Activated CD4-positive, alpha-beta memory T cell treated with anti-CD3 and anti-CD28 coated beads for 36 hours (primary cell): ENCODE data around the gene NKAIN4. TPM values are rescaled to one million over a fixed set of nuclear protein-coding genes. Genes with fewer than 3 reads are reported as not detected.

ENCODE experiments used
- CTCF ChIA-PET: fragments of 350-600 bp; sonication (Branson Sonifier 250); formaldehyde crosslinking; loops from one replicate; lab custom pipeline; 2021; ENCODE audit warnings: antibody characterized with exemption, inconsistent platforms; lab: Charles Lee
- POLR2A ChIA-PET: fragments of 350-600 bp; sonication (Branson Sonifier 250); formaldehyde crosslinking; loops from one replicate; lab custom pipeline; 2021; ENCODE audit warnings: antibody characterized with exemption; lab: Charles Lee
- DNase-seq: peaks from one replicate; pipeline ENCODE4 v3.0.0-alpha.2; 2020
- H3K27ac Mint-ChIP-seq: one replicate; pipeline ENCODE4 v1.8.0; 2021; ENCODE audit warnings: mixed read lengths
- H3K27me3 Mint-ChIP-seq: one replicate; pipeline ENCODE4 v1.8.0; 2021; ENCODE audit warnings: mixed read lengths
- H3K36me3 Mint-ChIP-seq: one replicate; pipeline ENCODE4 v1.8.0; 2021; ENCODE audit warnings: mixed read lengths
- H3K4me1 Mint-ChIP-seq: one replicate; pipeline ENCODE4 v1.8.0; 2021; ENCODE audit warnings: low read depth, mixed read lengths
- H3K4me3 Mint-ChIP-seq: one replicate; pipeline ENCODE4 v1.8.0; 2021; ENCODE audit warnings: mild to moderate bottlenecking, mixed read lengths
- H3K9me3 Mint-ChIP-seq: one replicate; pipeline ENCODE4 v1.8.0; 2021; ENCODE audit warnings: mixed read lengths
- intact Hi-C: fragments of 100-400 bp; cut with micrococcal nuclease; formaldehyde crosslinking; loops from one replicate; pipeline ENCODE4 v1.15.1; 2023
- total RNA-seq, 2 experiments: library from RNA; stranded (reverse); gene quantifications; one replicate each; pipeline ENCODE4 v1.2.3, GENCODE V29; 2021

Gene NKAIN4
- total RNA-seq, 2 experiments from 2014 or later = not detected

GRCh38 chr20:63208346-63208909 is 45.8 kb downstream of the NKAIN4 start:
- Mint-ChIP-seq H3K4me3 (no peak overlapping the region), H3K27ac (no peak overlapping the region), H3K27me3 (no peaks in the 10 kb centered on the region), H3K9me3 (no peaks in the 10 kb centered on the region), H3K36me3 (peaks cover 52% of the 10 kb centered on the region), H3K4me1 (peaks cover 44% of the 10 kb centered on the region)
- ChIA-PET POLR2A (no interaction called here), CTCF (interaction anchor here (1.2 to 2.0 kb wide), 2 partner anchors 15 to 16 kb away, joined by 3 to 7 read pairs; no protein-coding TSS in a partner anchor)
- intact Hi-C loops = no loop called here
- no peak for DNase-seq

GRCh38 chr20:63206878-63207277 is 47.4 kb downstream of the NKAIN4 start:
- Mint-ChIP-seq H3K4me1 (peaks cover 32% of the 10 kb centered on the region), H3K27ac (no peak overlapping the region), H3K27me3 (no peaks in the 10 kb centered on the region), H3K36me3 (peaks cover 46% of the 10 kb centered on the region), H3K4me3 (no peak overlapping the region), H3K9me3 (no peaks in the 10 kb centered on the region)
- intact Hi-C loops = no loop called here
- ChIA-PET CTCF (interaction anchor here (2.7 kb wide), 1 partner anchor 16 kb away, joined by 12 read pairs; no protein-coding TSS in a partner anchor), POLR2A (no interaction called here)
- no peak for DNase-seq

GRCh38 chr20:63205896-63206295 is 48.4 kb downstream of the NKAIN4 start:
- Mint-ChIP-seq H3K4me3 (no peak overlapping the region), H3K4me1 (peaks cover 31% of the 10 kb centered on the region), H3K36me3 (peaks cover 51% of the 10 kb centered on the region), H3K27me3 (no peaks in the 10 kb centered on the region), H3K9me3 (no peaks in the 10 kb centered on the region), H3K27ac (no peak overlapping the region)
- ChIA-PET POLR2A (no interaction called here), CTCF (interaction anchor here (2.7 kb wide), 1 partner anchor 17 kb away, joined by 12 read pairs; no protein-coding TSS in a partner anchor)
- intact Hi-C loops = no loop called here
- no peak for DNase-seq

- Mint-ChIP-seq H3K27me3 (no peaks in the 10 kb centered on the region), H3K4me1 (peaks cover 25% of the 10 kb centered on the region), H3K36me3 (peaks cover 49% of the 10 kb centered on the region)
These were observed 49.9 kb downstream of the NKAIN4 start for GRCh38 chr20:63204362-63204761.

GRCh38 chr20:63202811-63203526 is 51.3 kb downstream of the NKAIN4 start:
- H3K36me3 Mint-ChIP-seq = peaks cover 45% of the 10 kb centered on the region
- CTCF ChIA-PET = no interaction called here
- peaks cover 26% of the 10 kb centered on the region for H3K4me1 Mint-ChIP-seq
- POLR2A ChIA-PET = no interaction called here
- intact Hi-C loops = no loop called here
- no peaks in the 10 kb centered on the region for H3K9me3 Mint-ChIP-seq
- no peak overlapping the region for H3K27ac Mint-ChIP-seq
- no peaks in the 10 kb centered on the region for H3K27me3 Mint-ChIP-seq
- H3K4me3 Mint-ChIP-seq = no peak overlapping the region
- no peak for DNase-seq

More at GRCh38 chr20:63204362-63204761, 49.9 kb downstream of the NKAIN4 start:
- ChIA-PET CTCF (interaction anchor here (0.8 kb wide), 1 partner anchor 19 kb away, joined by 4 read pairs; no protein-coding TSS in a partner anchor), POLR2A (no interaction called here)
- H3K9me3 Mint-ChIP-seq = no peaks in the 10 kb centered on the region
- no peak overlapping the region for H3K4me3 Mint-ChIP-seq
- DNase-seq = no peak
- intact Hi-C loops = no loop called here
- H3K27ac Mint-ChIP-seq = no peak overlapping the region

- intact Hi-C loops = no loop called here
- Mint-ChIP-seq H3K27ac (no peak overlapping the region), H3K27me3 (no peaks in the 10 kb centered on the region), H3K4me3 (no peak overlapping the region), H3K36me3 (peaks cover 47% of the 10 kb centered on the region), H3K9me3 (no peaks in the 10 kb centered on the region), H3K4me1 (peaks cover 34% of the 10 kb centered on the region)
- CTCF ChIA-PET = no interaction called here
- POLR2A ChIA-PET = no interaction called here
- DNase-seq = no peak
These were observed 52.2 kb downstream of the NKAIN4 start for GRCh38 chr20:63202021-63202420.

- Mint-ChIP-seq H3K36me3 (peaks cover 38% of the 10 kb centered on the region), H3K27ac (no peak overlapping the region)
These were observed 55.7 kb downstream of the NKAIN4 start for GRCh38 chr20:63198606-63199005.

GRCh38 chr20:63196768-63197470 is 57.3 kb downstream of the NKAIN4 start:
- ChIA-PET CTCF (interaction anchor here (4.7 kb wide), 1 partner anchor 27 kb away, joined by 27 read pairs; no protein-coding TSS in a partner anchor), POLR2A (no interaction called here)
- intact Hi-C loops = no loop called here
- peaks cover 31% of the 10 kb centered on the region for H3K36me3 Mint-ChIP-seq
- no peak for DNase-seq
- H3K4me1 Mint-ChIP-seq = peaks cover 30% of the 10 kb centered on the region
- H3K27ac Mint-ChIP-seq = no peak overlapping the region
- no peaks in the 10 kb centered on the region for H3K27me3 Mint-ChIP-seq
- H3K4me3 Mint-ChIP-seq = no peak overlapping the region
- H3K9me3 Mint-ChIP-seq = no peaks in the 10 kb centered on the region

More at GRCh38 chr20:63198606-63199005, 55.7 kb downstream of the NKAIN4 start:
- DNase-seq = no peak
- no peaks in the 10 kb centered on the region for H3K9me3 Mint-ChIP-seq
- POLR2A ChIA-PET = interaction anchor here (0.6 kb wide), 1 partner anchor 14 kb away, joined by 3 read pairs; no protein-coding TSS in a partner anchor
- CTCF ChIA-PET = interaction anchor here (4.7 kb wide), 1 partner anchor 25 kb away, joined by 27 read pairs; no protein-coding TSS in a partner anchor
- H3K27me3 Mint-ChIP-seq = no peaks in the 10 kb centered on the region
- no peak overlapping the region for H3K4me3 Mint-ChIP-seq
- peaks cover 33% of the 10 kb centered on the region for H3K4me1 Mint-ChIP-seq
- intact Hi-C loops = no loop called here

- no peaks in the 10 kb centered on the region for H3K27me3 Mint-ChIP-seq
- ChIA-PET CTCF (no interaction called here), POLR2A (no interaction called here)
- intact Hi-C loops = no loop called here
- peaks cover 24% of the 10 kb centered on the region for H3K36me3 Mint-ChIP-seq
- H3K9me3 Mint-ChIP-seq = no peaks in the 10 kb centered on the region
- DNase-seq = no peak
- H3K4me3 Mint-ChIP-seq = no peak overlapping the region
- H3K4me1 Mint-ChIP-seq = peaks cover 25% of the 10 kb centered on the region
- H3K27ac Mint-ChIP-seq = no peak overlapping the region
These were observed 59.5 kb downstream of the NKAIN4 start for GRCh38 chr20:63194797-63195173.

- peaks cover 20% of the 10 kb centered on the region for H3K4me1 Mint-ChIP-seq
- CTCF ChIA-PET = interaction anchor here (1.2 to 1.5 kb wide), 2 partner anchors 11 to 29 kb away, joined by 3 to 6 read pairs; no protein-coding TSS in a partner anchor
These were observed 60.1 kb downstream of the NKAIN4 start for GRCh38 chr20:63194007-63194796.

GRCh38 chr20:63192721-63193120 is 61.5 kb downstream of the NKAIN4 start:
- Mint-ChIP-seq H3K27me3 (no peaks in the 10 kb centered on the region), H3K4me1 (peaks cover 15% of the 10 kb centered on the region), H3K36me3 (peaks cover 20% of the 10 kb centered on the region), H3K9me3 (no peaks in the 10 kb centered on the region), H3K4me3 (no peak overlapping the region), H3K27ac (no peak overlapping the region)
- DNase-seq = no peak
- intact Hi-C loops = no loop called here
- POLR2A ChIA-PET = no interaction called here
- CTCF ChIA-PET = interaction anchor here (1.5 kb wide), 1 partner anchor 9 kb away, joined by 6 read pairs; no protein-coding TSS in a partner anchor

More at GRCh38 chr20:63194007-63194796, 60.1 kb downstream of the NKAIN4 start:
- no peak overlapping the region for H3K27ac Mint-ChIP-seq
- POLR2A ChIA-PET = no interaction called here
- intact Hi-C loops = no loop called here
- no peaks in the 10 kb centered on the region for H3K27me3 Mint-ChIP-seq
- no peak for DNase-seq
- H3K36me3 Mint-ChIP-seq = peaks cover 21% of the 10 kb centered on the region
- no peaks in the 10 kb centered on the region for H3K9me3 Mint-ChIP-seq
- H3K4me3 Mint-ChIP-seq = no peak overlapping the region
